Measurements from ENCODE around the gene SSH2.

GRCh38 chr17:29892201-29892600 lies 37.8 kb downstream of the SSH2 start:
- TF ChIP-seq, protein P1, sequence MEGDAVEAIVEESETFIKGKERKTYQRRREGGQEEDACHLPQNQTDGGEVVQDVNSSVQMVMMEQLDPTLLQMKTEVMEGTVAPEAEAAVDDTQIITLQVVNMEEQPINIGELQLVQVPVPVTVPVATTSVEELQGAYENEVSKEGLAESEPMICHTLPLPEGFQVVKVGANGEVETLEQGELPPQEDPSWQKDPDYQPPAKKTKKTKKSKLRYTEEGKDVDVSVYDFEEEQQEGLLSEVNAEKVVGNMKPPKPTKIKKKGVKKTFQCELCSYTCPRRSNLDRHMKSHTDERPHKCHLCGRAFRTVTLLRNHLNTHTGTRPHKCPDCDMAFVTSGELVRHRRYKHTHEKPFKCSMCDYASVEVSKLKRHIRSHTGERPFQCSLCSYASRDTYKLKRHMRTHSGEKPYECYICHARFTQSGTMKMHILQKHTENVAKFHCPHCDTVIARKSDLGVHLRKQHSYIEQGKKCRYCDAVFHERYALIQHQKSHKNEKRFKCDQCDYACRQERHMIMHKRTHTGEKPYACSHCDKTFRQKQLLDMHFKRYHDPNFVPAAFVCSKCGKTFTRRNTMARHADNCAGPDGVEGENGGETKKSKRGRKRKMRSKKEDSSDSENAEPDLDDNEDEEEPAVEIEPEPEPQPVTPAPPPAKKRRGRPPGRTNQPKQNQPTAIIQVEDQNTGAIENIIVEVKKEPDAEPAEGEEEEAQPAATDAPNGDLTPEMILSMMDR (conservative IDR thresholded peaks at IDR 0.05; ENCODE audit: low read length): no peak
- no peak for TF ChIP-seq EZH2phosphoT487 (IDR thresholded peaks at IDR 0.05; ENCODE audit: borderline replicate concordance, low read depth, low read length)

Measured in OCI-LY7 (cell line).